Suprapubic skin (tissue), 4 donors: ENCODE data around the gene RMDN2. TPM values are rescaled to one million over a fixed set of nuclear protein-coding genes. Genes with fewer than 3 reads are reported as not detected.
"Not testable (repeated sequence)": the region's sequence is repeated elsewhere in the genome, so short reads cannot be mapped to it uniquely, and the experiment has no call there.

Experiments used
- DNase-seq, 2 donors: peaks; one replicate each; pipeline ENCODE4 v3.0.0-alpha.2; 2019; ENCODE audit warnings: low spot score in 2 of 2
- H3K27ac ChIP-seq: fragments of 200-600 bp; sonication (generic); one replicate; pipeline ENCODE4 v1.5.1; 2019
- H3K27me3 ChIP-seq: fragments of 200-600 bp; sonication (generic); one replicate; pipeline ENCODE4 v1.5.1; 2019
- H3K36me3 ChIP-seq: fragments of 200-600 bp; sonication (generic); one replicate; pipeline ENCODE4 v1.5.1; 2019
- H3K4me1 ChIP-seq: fragments of 200-600 bp; sonication (generic); one replicate; pipeline ENCODE4 v1.5.1; 2019
- H3K4me3 ChIP-seq: fragments of 200-600 bp; sonication (generic); one replicate; pipeline ENCODE4 v1.5.1; 2019; ENCODE audit warnings: mild to moderate bottlenecking
- H3K9me3 ChIP-seq: fragments of 200-600 bp; sonication (generic); one replicate; pipeline ENCODE4 v1.5.1; 2019
- CTCF ChIP-seq, 2 donors: fragments of 200-600 bp in 1 of 2; fragments of 450-650 bp in 1 of 2; sonication (generic) in 1 of 2; IDR thresholded peaks; one replicate each; pipeline ENCODE4 v1.5.1; 2016 to 2019; ENCODE audit warnings: antibody characterized with exemption in 2 of 2, mild to moderate bottlenecking in 1 of 2, moderate library complexity in 1 of 2
- EP300 ChIP-seq: sonication (generic); formaldehyde crosslinking; IDR thresholded peaks from one replicate; pipeline ENCODE4 v1.6.1; 2017; ENCODE audit warnings: antibody characterized with exemption
- POLR2A ChIP-seq, 2 donors: fragments of 450-650 bp; IDR thresholded peaks; one replicate each; pipeline ENCODE4 v1.6.1; 2017; ENCODE audit warnings: antibody characterized with exemption in 2 of 2, mild to moderate bottlenecking in 2 of 2, moderate library complexity in 2 of 2
- POLR2AphosphoS5 ChIP-seq, 3 donors: sonication (generic); formaldehyde crosslinking; IDR thresholded peaks; one replicate each; pipeline ENCODE4 v1.6.1; 2017; ENCODE audit warnings: antibody characterized with exemption in 3 of 3
- WGBS: methylation state at CpG from one replicate; pipeline ENCODE4 v1.1.5; 2018; 5-methylcytosine and 5-hydroxymethylcytosine counted together
- total RNA-seq, 4 donors: library from RNA; depleted of rRNA; stranded (reverse); fragments of >200 nt; gene quantifications; one replicate each; pipeline ENCODE4 v1.1.0, GENCODE V29; 2016

Gene RMDN2
- total RNA-seq, 4 donors from 2014 or later: 4.1 to 6.3 (median 5.0) TPM

- peaks cover 6% of the 10 kb centered on the region for H3K4me1 ChIP-seq
- no peaks in the 10 kb centered on the region for H3K27me3 ChIP-seq
- no peaks in the 10 kb centered on the region for H3K9me3 ChIP-seq
- TF ChIP-seq POLR2A (IDR thresholded peaks at IDR 0.05) (no peak), POLR2AphosphoS5 (IDR thresholded peaks at IDR 0.05) (no peak), CTCF (IDR thresholded peaks at IDR 0.05) (no peak), EP300 (no peak)
- no peaks in the 10 kb centered on the region for H3K36me3 ChIP-seq
- no peak overlapping the region for H3K4me3 ChIP-seq
- DNase-seq: no peak
- WGBS: 62% methylated on average over 7 of the region's 7 CpGs
- H3K27ac ChIP-seq: no peak overlapping the region
Measured at GRCh38 chr2:37934591-37935513, 9.8 kb downstream of the RMDN2 start.

- 79% methylated on average over 1 of the region's 1 CpG for WGBS
- H3K27ac ChIP-seq, H3K4me1 ChIP-seq, H3K4me3 ChIP-seq, DNase-seq, H3K27me3 ChIP-seq, H3K9me3 ChIP-seq, H3K36me3 ChIP-seq: not testable (repeated sequence)
Measured at GRCh38 chr2:37937568-37937967, 12.5 kb downstream of the RMDN2 start.

GRCh38 chr2:37941267-37941666 lies 16.2 kb downstream of the RMDN2 start:
- H3K4me1 ChIP-seq, H3K27ac ChIP-seq, H3K4me3 ChIP-seq, H3K9me3 ChIP-seq, H3K36me3 ChIP-seq, DNase-seq, H3K27me3 ChIP-seq: not testable (repeated sequence)
- 88% methylated on average over 1 of the region's 8 CpGs for WGBS

- Histone ChIP-seq H3K4me1 (no peaks in the 10 kb centered on the region), H3K27me3 (no peaks in the 10 kb centered on the region), H3K9me3 (no peaks in the 10 kb centered on the region), H3K4me3 (no peak overlapping the region), H3K27ac (no peak overlapping the region), H3K36me3 (no peaks in the 10 kb centered on the region)
- no peak for TF ChIP-seq EP300
- no peak for TF ChIP-seq CTCF (IDR thresholded peaks at IDR 0.05)
- no peak for TF ChIP-seq POLR2AphosphoS5 (IDR thresholded peaks at IDR 0.05)
- TF ChIP-seq POLR2A (IDR thresholded peaks at IDR 0.05): no peak
- 98% methylated on average over 2 of the region's 2 CpGs for WGBS
- no peak for DNase-seq
Measured at GRCh38 chr2:37944268-37944667, 19.2 kb downstream of the RMDN2 start.

GRCh38 chr2:37947306-37947705 lies 22.2 kb downstream of the RMDN2 start:
- Histone ChIP-seq H3K4me3 (no peak overlapping the region), H3K9me3 (no peaks in the 10 kb centered on the region), H3K27ac (no peak overlapping the region), H3K36me3 (peaks cover 4% of the 10 kb centered on the region), H3K27me3 (no peaks in the 10 kb centered on the region), H3K4me1 (no peaks in the 10 kb centered on the region)
- TF ChIP-seq CTCF (IDR thresholded peaks at IDR 0.05) (no peak), POLR2AphosphoS5 (IDR thresholded peaks at IDR 0.05) (no peak)
- 96% methylated on average over 1 of the region's 1 CpG for WGBS
- DNase-seq: no peak

GRCh38 chr2:37962018-37962739 lies 37.1 kb downstream of the RMDN2 start:
- DNase-seq, H3K36me3 ChIP-seq, H3K27ac ChIP-seq, H3K9me3 ChIP-seq, H3K27me3 ChIP-seq, H3K4me1 ChIP-seq, H3K4me3 ChIP-seq: not testable (repeated sequence)
- WGBS: 62% methylated on average over 2 of the region's 7 CpGs

- not testable (repeated sequence) for H3K27ac ChIP-seq, H3K4me1 ChIP-seq, DNase-seq, H3K9me3 ChIP-seq, H3K36me3 ChIP-seq, H3K27me3 ChIP-seq, H3K4me3 ChIP-seq
- 83% methylated on average over 9 of the region's 9 CpGs for WGBS
Measured at GRCh38 chr2:37962740-37963121, 37.6 kb downstream of the RMDN2 start.

GRCh38 chr2:37963901-37964300 lies 38.8 kb downstream of the RMDN2 start:
- not testable (repeated sequence) for H3K4me1 ChIP-seq, H3K27me3 ChIP-seq, DNase-seq, H3K9me3 ChIP-seq, H3K27ac ChIP-seq, H3K36me3 ChIP-seq, H3K4me3 ChIP-seq
- 84% methylated on average over 21 of the region's 33 CpGs for WGBS
